NCI-H187 (cell line): ENCODE data around the gene EIF4G1.

Source experiments
- DNase-seq, 2 experiments: peaks; one replicate each; lab custom pipeline; 2025; lab: John Stamatoyannopoulos, UW

The EIF4G1 gene

GRCh38 chr3:184305577-184305976 is 8.8 kb upstream of the EIF4G1 start:
- no peak for DNase-seq

DNA sequence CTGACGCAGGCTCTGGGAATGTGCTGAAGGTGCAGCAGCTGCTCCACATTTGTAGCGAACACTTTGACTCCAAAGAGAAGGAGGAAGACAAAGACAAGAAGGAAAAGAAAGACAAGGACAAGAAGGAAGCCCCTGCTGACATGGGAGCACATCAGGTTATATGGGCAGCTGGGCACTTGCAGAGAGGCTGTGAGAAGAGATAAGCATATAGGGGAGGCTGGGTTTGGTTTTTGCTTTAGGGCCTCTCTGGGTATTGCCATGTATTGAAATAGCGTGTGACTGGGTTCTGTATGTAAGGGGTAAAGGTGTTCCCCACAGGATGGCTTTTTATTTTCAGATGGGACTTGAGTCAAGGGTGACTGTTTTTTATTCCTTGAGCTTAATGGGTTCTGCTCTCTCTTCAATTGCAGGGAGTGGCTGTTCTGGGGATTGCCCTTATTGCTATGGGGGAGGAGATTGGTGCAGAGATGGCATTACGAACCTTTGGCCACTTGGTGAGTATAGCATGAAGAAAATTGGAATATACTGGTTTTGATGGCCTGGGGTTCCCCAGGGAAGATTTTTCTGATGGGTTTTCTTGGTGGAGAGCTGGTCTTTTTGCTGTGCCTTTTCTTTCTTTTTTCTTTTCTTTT is 7.9 kb upstream of the EIF4G1 start:
- no peak for DNase-seq

GRCh38 chr3:184307915-184308314 is 6.5 kb upstream of the EIF4G1 start:
- no peak for DNase-seq

- DNase-seq, result no peak
Observed at GRCh38 chr3:184308744-184309143, 5.7 kb upstream of the EIF4G1 start.

DNA sequence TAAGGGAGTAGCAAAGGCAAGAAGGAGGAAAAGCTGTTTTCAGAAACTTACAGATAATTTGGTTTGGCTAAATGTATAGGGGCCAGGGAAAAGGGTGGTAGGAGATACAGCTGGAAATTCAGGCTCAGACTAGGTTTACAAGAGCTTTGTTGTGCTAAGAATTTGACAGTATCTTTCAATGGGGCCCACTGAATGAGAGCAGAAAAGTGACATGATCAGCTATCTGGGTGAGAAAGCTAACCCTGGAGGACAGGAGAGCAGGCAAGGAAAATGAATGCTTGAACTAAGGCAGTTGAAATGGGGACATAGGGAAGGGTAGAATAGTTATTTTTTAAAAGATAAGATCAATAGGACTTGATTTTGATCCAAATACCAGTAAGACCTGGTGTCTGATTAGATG is 2.8 kb upstream of the EIF4G1 start:
- no peak for DNase-seq

- no peak for DNase-seq
Observed at GRCh38 chr3:184314700-184315542, 515 bp downstream of the EIF4G1 start.

DNA sequence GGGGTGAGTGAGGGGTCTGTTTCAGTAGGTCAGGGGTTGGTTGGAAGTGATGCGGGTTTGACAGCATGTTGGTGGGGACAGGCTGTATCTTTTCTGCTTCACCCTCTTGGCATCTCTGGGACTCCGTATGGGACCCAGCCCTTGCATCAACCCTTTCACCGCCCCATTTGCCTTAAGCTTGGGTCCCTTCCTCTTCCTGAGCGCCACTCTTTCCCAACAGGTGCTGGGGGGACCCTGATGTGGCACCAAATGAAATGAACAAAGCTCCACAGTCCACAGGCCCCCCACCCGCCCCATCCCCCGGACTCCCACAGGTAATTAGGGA is 1.1 kb downstream of the EIF4G1 start:
- no peak for DNase-seq

DNA sequence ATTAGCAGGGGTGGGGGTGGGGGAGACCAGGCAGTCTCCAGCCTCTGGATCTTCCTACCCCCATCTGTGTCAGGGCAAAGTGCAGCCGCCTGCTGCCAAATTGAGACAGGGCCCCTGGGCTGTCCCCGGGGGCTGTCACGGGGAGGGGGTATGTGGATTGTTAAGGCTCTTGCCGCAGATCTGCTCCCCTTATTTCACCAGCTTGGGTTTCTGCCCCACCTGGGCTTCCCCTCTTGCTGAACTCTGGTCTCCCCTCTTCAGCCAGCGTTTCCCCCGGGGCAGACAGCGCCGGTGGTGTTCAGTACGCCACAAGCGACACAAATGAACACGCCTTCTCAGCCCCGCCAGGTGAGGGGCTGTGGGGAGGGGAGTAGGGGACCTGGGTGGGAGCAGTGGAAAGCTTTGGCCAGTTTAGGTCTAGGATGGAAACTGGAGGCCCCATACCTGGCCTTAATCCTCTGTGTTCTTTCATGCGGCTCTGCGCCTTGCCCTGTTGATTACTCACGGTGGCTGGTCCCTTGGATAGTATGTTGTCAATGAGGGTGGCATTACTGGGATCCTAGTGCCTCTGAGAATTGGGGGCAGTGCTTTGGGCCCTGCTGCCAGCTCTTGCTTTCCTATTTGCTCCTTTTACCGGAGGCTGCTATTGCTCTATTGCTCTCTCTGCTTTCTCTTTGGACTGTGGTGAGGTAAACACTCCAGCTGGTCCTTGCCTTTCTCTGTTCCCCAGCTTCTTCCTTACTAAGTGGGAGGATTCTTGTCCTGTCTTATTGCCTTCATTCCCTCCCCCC is 1.7 kb downstream of the EIF4G1 start:
- no peak for DNase-seq

DNA sequence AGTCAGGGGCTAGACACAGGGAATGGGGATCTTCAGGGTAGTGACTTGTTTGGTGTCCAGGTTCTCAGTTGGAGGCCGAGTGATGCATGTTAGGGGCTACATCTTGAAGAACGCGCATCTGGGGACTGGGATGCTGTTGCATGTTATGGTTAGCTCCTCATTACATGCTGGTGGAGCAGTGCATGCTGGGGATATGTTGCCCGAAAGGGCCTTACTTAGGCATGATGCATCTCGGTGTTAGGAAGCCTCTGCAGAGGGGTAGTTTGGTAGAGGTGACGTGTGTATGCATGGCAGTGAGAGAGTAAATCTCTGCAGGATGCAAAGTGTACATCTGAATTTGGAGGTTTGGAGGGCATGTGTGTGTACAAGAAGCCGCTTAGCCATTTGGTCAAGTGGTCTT is 2.4 kb downstream of the EIF4G1 start:
- DNase-seq, result no peak

GRCh38 chr3:184317201-184317600 is 2.8 kb downstream of the EIF4G1 start:
- DNase-seq, result no peak

GRCh38 chr3:184320104-184320445 is 5.7 kb downstream of the EIF4G1 start:
- DNase-seq, result no peak

DNA sequence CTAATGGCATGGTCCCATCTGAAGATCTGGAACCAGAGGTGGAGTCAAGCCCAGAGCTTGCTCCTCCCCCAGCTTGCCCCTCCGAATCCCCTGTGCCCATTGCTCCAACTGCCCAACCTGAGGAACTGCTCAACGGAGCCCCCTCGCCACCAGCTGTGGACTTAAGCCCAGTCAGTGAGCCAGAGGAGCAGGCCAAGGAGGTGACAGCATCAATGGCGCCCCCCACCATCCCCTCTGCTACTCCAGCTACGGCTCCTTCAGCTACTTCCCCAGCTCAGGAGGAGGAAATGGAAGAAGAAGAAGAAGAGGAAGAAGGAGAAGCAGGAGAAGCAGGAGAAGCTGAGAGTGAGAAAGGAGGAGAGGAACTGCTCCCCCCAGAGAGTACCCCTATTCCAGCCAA is 7.3 kb downstream of the EIF4G1 start:
- DNase-seq, result no peak

DNA sequence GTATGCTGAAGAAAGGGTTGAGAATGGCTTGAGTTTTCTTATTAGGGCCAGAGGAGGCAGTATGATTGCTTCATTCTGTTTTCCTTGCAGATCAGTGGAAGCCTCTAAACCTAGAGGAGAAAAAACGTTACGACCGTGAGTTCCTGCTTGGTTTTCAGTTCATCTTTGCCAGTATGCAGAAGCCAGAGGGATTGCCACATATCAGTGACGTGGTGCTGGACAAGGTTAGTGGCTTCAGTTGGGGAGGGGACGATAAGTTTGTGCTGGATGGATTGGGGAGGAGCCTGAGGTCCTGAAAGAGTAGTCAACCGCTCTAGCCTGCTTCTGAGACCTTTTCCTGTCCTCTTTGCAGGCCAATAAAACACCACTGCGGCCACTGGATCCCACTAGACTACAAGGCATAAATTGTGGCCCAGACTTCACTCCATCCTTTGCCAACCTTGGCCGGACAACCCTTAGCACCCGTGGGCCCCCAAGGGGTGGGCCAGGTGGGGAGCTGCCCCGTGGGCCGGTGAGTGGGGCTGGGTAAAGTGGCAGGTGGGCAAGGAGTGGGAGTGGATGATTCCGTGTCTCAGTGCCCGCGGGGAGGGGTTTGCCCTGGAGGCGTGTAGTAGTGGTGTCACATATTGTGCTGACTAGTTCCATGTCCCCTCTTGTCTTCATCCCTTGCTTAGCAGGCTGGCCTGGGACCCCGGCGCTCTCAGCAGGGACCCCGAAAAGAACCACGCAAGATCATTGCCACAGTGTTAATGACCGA is 8.5 kb downstream of the EIF4G1 start:
- DNase-seq, result no peak

DNA sequence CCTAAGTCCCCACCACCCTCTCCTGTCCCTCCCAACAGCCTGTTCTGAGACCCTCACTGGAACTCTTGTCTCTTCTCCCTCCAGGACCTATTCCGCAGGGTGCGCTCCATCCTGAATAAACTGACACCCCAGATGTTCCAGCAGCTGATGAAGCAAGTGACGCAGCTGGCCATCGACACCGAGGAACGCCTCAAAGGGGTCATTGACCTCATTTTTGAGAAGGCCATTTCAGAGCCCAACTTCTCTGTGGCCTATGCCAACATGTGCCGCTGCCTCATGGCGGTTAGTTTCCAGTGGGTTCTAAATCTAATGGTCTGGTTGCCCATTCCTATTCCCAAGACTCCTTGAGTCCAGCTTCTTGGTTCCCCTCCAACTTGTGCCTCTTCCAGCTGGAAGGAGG is 9.3 kb downstream of the EIF4G1 start:
- no peak for DNase-seq

- DNase-seq, result no peak
Observed at GRCh38 chr3:184325269-184325668, 10.9 kb downstream of the EIF4G1 start.

DNA sequence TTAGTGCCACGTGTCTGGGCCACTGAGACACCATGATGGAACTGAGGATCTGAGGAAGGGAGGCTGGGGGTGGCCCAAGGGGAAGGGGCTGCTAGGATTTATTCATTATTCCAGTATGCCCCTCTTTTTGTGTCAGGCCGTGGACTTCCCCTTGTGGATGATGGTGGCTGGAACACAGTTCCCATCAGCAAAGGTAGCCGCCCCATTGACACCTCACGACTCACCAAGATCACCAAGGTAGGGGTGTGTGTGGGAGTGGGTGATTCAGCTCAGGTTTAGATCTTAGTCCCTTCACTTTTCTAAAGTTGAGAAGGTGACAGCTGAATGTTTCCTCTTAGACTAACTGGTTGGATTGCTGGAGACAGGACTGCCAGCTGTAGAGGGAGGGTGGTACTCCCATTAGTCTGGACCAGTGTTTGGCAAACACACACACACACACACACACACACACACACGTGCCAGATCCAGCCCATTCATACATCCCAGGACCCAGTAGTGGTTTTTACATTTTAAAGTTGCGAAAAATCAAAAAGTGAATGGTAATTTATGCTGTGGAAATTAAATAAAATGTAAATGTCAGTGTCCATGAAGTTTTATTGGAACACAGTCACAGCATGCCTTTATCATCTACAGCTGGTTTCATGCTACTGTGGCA is 11.4 kb downstream of the EIF4G1 start:
- DNase-seq, result no peak

DNA sequence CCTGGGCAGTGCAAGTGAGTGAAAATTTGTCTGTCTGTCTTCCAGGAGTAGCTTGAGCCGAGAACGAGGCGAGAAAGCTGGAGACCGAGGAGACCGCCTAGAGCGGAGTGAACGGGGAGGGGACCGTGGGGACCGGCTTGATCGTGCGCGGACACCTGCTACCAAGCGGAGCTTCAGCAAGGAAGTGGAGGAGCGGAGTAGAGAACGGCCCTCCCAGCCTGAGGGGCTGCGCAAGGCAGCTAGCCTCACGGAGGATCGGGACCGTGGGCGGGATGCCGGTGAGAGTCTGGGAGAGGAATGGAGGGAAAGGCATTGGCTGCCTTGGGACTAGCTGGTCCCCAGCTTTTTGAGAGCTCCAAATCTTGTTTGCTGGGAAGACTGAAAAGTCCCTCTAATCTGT is 12.8 kb downstream of the EIF4G1 start:
- no peak for DNase-seq

DNA sequence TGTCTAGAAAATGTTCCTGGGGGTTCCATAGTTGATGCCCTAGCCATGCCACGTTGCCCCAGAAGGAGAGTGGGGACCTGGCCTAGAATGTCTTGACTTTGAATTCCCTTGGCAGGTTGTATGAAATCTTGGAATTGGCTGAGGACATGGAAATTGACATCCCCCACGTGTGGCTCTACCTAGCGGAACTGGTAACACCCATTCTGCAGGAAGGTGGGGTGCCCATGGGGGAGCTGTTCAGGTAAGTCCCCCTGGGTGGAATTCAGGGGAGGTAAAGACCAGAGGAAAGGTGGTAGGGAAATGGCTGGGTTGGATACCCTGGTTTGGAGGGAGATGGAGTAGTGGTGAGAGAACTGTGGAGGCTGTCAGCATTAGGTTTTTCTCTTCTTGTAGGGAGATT is 14.1 kb downstream of the EIF4G1 start:
- no peak for DNase-seq

DNA sequence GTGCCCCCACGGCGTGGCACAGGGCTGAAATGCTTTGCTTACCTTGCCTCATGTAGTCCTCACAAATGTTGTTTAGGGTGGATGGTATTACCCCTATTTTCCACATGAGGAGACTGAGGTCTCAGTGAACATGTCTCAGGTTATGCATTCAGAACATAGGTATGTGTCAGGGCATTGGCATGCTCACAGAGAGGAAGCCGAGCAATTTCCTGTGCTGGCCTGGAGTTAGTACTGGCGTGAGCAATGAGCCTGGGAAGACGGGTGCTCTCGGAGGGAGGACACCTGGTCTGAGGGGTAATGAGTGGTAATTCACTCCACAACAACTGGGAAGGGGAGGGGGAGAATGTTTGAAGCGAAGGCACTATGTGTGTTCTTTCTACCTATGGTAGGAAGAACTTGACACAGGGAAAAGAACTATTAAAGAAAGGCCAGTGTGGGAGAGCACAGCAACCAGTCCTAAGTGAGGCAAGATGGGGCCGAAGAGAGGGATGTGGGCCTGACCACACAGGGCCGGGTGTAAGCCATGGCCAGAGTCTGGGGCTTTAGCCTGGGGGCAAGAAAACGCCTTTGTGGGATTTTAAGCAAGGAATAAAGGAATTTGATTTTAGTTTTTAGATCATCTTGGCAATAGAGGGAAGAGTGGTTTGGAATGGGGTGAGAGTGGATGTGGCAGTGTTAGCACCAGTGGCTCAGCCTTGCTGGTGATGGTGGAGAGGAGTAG is 18.1 kb downstream of the EIF4G1 start:
- no peak for DNase-seq

DNA sequence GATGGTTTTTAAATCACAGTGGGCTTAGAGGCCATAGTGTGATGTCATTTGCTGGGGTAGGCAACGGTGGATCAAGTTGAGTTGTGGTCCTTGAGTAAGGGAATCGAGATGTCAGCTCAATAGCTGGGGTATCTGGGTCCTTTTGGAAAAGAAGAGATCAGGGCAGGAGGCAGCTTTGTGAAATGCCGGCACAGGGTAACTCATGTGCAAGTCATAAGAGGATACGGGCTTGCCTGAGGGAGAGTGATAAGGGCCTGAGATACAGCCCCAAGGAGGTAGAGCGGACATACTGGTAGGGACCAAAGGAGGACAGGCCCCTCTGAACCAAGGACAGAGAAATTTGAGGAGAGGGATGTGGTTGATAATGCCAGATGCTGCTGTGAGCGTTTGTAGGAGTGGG is 18.8 kb downstream of the EIF4G1 start:
- no peak for DNase-seq

- no peak for DNase-seq
Observed at GRCh38 chr3:184333700-184334099, 19.3 kb downstream of the EIF4G1 start.
